GM18951 (cell line): ENCODE data around the gene SKP1.

ENCODE experiments used
- POLR2A ChIP-seq: IDR thresholded peaks from 4 replicates; pipeline ENCODE4 v1.6.1; 2011; ENCODE audit warnings: mild to moderate bottlenecking; ENCODE audit not compliant: insufficient read length, insufficient read depth; ENCODE audit errors: extremely low read depth
- in situ Hi-C: fragments of 300-500 bp; cut with MboI; formaldehyde crosslinking; loops from one replicate; pipeline ENCODE4 v1.12.0; 2022; ENCODE audit warnings: low sequenced_read_pairs, mixed read lengths, inconsistent platforms; ENCODE audit not compliant: unreplicated experiment

SKP1 gene

GRCh38 chr5:134203630-134204029 lies 26.9 kb upstream of the SKP1 start:
- in situ Hi-C loops, result no loop called here
- no peak for TF ChIP-seq POLR2A

- in situ Hi-C loops, result no loop called here
- no peak for TF ChIP-seq POLR2A
Observed at GRCh38 chr5:134195666-134196065, 18.9 kb upstream of the SKP1 start.

GRCh38 chr5:134189031-134189430 lies 12.3 kb upstream of the SKP1 start:
- in situ Hi-C loops, result no loop called here
- TF ChIP-seq POLR2A, result no peak

GRCh38 chr5:134188092-134188491 lies 11.3 kb upstream of the SKP1 start:
- no peak for TF ChIP-seq POLR2A
- in situ Hi-C loops, result no loop called here

GRCh38 chr5:134184155-134185135 lies 7.7 kb upstream of the SKP1 start:
- in situ Hi-C loops, result no loop called here

GRCh38 chr5:134183481-134183880 lies 6.7 kb upstream of the SKP1 start:
- TF ChIP-seq POLR2A, result no peak
- in situ Hi-C loops, result no loop called here

More at GRCh38 chr5:134184155-134185135, 7.7 kb upstream of the SKP1 start:
- no peak for TF ChIP-seq POLR2A

GRCh38 chr5:134178096-134178419 lies 1.3 kb upstream of the SKP1 start:
- no peak for TF ChIP-seq POLR2A
- in situ Hi-C loops, result loop anchor here (10.0 kb wide), 1 partner anchor 407 kb away; no protein-coding TSS in a partner anchor

GRCh38 chr5:134177369-134178095 lies 782 bp upstream of the SKP1 start:
- in situ Hi-C loops, result loop anchor here (10.0 kb wide), 1 partner anchor 407 kb away; no protein-coding TSS in a partner anchor

GRCh38 chr5:134175921-134176510 lies 734 bp downstream of the SKP1 start:
- in situ Hi-C loops, result loop anchor here (10.0 kb wide), 1 partner anchor 409 kb away; no protein-coding TSS in a partner anchor
- no peak for TF ChIP-seq POLR2A

More at GRCh38 chr5:134177369-134178095, 782 bp upstream of the SKP1 start:
- TF ChIP-seq POLR2A, result no peak

GRCh38 chr5:134174841-134175839 lies 1.6 kb downstream of the SKP1 start:
- in situ Hi-C loops, result loop anchor here (10.0 kb wide), 1 partner anchor 410 kb away; no protein-coding TSS in a partner anchor
- TF ChIP-seq POLR2A, result no peak

- in situ Hi-C loops, result loop anchor here (10.0 kb wide), 1 partner anchor 413 kb away; no protein-coding TSS in a partner anchor
- no peak for TF ChIP-seq POLR2A
Observed at GRCh38 chr5:134171972-134172371, 4.8 kb downstream of the SKP1 start.

GRCh38 chr5:134162592-134162991 lies 14.2 kb downstream of the SKP1 start:
- in situ Hi-C loops, result no loop called here
- no peak for TF ChIP-seq POLR2A
